CD14-positive monocyte (primary cell): ENCODE data around the gene C9. TPM values are rescaled to one million over a fixed set of nuclear protein-coding genes. Genes with fewer than 3 reads are reported as not detected.
A peak's percentile ranks its signal among the peaks of the same experiment; 100 is the strongest.

Source experiments
- DNase-seq, 3 donors: peaks; one replicate each; pipeline ENCODE4 v3.0.0-alpha.2; 2011 to 2022
- H2AFZ ChIP-seq: 2 replicates; pipeline ENCODE4 v1.6.0; 2012; ENCODE audit warnings: mild to moderate bottlenecking, low read depth, low read length, inconsistent platforms; ENCODE audit not compliant: insufficient read depth, poor library complexity, severe bottlenecking
- H3K27ac ChIP-seq, 2 donors: 1 replicate in 1 of 2; 2 replicates in 1 of 2; pipeline ENCODE4 v1.5.1; 2012 to 2013; ENCODE audit warnings: low read length in 2 of 2, control low read depth in 1 of 2, inconsistent platforms in 1 of 2, low read depth in 1 of 2, mild to moderate bottlenecking in 1 of 2
- H3K27me3 ChIP-seq, 2 donors: one replicate each; pipeline versions ENCODE4 v1.6.0 to v1.6.1; 2011 to 2013; ENCODE audit warnings: low read length in 2 of 2; ENCODE audit not compliant: control insufficient read depth in 2 of 2, insufficient read depth in 2 of 2
- H3K36me3 ChIP-seq, 2 donors: replicated peaks in 1 of 2; 1 replicate in 1 of 2; 2 replicates in 1 of 2; pipeline versions ENCODE4 v1.5.1 to v1.6.1; 2012 to 2013; ENCODE audit warnings: low read length in 2 of 2, control low read depth in 1 of 2, inconsistent platforms in 1 of 2, mild to moderate bottlenecking in 1 of 2; ENCODE audit not compliant: insufficient read depth in 2 of 2, control insufficient read depth in 1 of 2
- H3K4me1 ChIP-seq, 2 donors: 1 replicate in 1 of 2; 2 replicates in 1 of 2; pipeline versions ENCODE4 v1.5.1 to v1.6.1; 2012 to 2013; ENCODE audit warnings: low read length in 2 of 2, control low read depth in 1 of 2, inconsistent platforms in 1 of 2, mild to moderate bottlenecking in 1 of 2, moderate library complexity in 1 of 2; ENCODE audit not compliant: insufficient read depth in 2 of 2, control insufficient read depth in 1 of 2
- H3K4me2 ChIP-seq: replicated peaks from 2 replicates; pipeline ENCODE3; 2012; ENCODE audit warnings: low read length, moderate library complexity, mild to moderate bottlenecking; ENCODE audit not compliant: poor library complexity, severe bottlenecking; ENCODE audit errors: extremely low read depth
- H3K4me3 ChIP-seq, 3 experiments: fragments of 200-600 bp in 1 of 3; sonication (generic) in 1 of 3; replicated peaks in 1 of 3; 1 replicate in 2 of 3; 2 replicates in 1 of 3; pipeline ENCODE4 v1.5.1; 2011 to 2013; ENCODE audit warnings: low read length in 3 of 3, mild to moderate bottlenecking in 3 of 3, control low read depth in 2 of 3, low read depth in 2 of 3, inconsistent platforms in 1 of 3, moderate library complexity in 1 of 3
- H3K79me2 ChIP-seq: 2 replicates; pipeline ENCODE4 v1.6.0; 2012; ENCODE audit warnings: mild to moderate bottlenecking, control low read depth, inconsistent platforms, low read length, moderate library complexity; ENCODE audit not compliant: insufficient read depth
- H3K9ac ChIP-seq: 2 replicates; pipeline ENCODE4 v1.6.0; 2017; ENCODE audit warnings: low read length, mild to moderate bottlenecking; ENCODE audit not compliant: insufficient read depth, poor library complexity, severe bottlenecking
- H3K9me3 ChIP-seq, 2 donors: replicated peaks in 1 of 2; 1 replicate in 1 of 2; 2 replicates in 1 of 2; pipeline versions ENCODE4 v1.5.1 to v1.6.1; 2012 to 2013; ENCODE audit warnings: low read length in 2 of 2, control low read depth in 1 of 2; ENCODE audit not compliant: control insufficient read depth in 1 of 2, insufficient read depth in 1 of 2
- H4K20me1 ChIP-seq: 2 replicates; pipeline ENCODE4 v1.6.0; 2012; ENCODE audit warnings: mild to moderate bottlenecking, low read length, control low read depth, moderate library complexity; ENCODE audit not compliant: insufficient read depth
- H3K27ac Mint-ChIP-seq, 7 donors: one replicate each; pipeline ENCODE4 v1.8.0; 2020; ENCODE audit warnings: mild to moderate bottlenecking in 7 of 7, mixed read lengths in 7 of 7, moderate library complexity in 6 of 7, inconsistent platforms in 2 of 7
- H3K27me3 Mint-ChIP-seq, 3 donors: one replicate each; pipeline ENCODE4 v1.8.0; 2021 to 2022; ENCODE audit warnings: low read depth in 3 of 3, mild to moderate bottlenecking in 3 of 3, mixed read lengths in 3 of 3, moderate library complexity in 3 of 3, inconsistent platforms in 1 of 3
- H3K36me3 Mint-ChIP-seq, 2 donors: one replicate each; pipeline ENCODE4 v1.8.0; 2020; ENCODE audit warnings: mixed read lengths in 2 of 2, inconsistent platforms in 1 of 2, mild to moderate bottlenecking in 1 of 2
- H3K4me1 Mint-ChIP-seq: one replicate; pipeline ENCODE4 v1.8.0; 2020; ENCODE audit warnings: mild to moderate bottlenecking, mixed read lengths
- H3K4me3 Mint-ChIP-seq, 2 donors: one replicate each; pipeline ENCODE4 v1.8.0; 2020; ENCODE audit warnings: mild to moderate bottlenecking in 2 of 2, mixed read lengths in 2 of 2, moderate library complexity in 1 of 2
- H3K9me3 Mint-ChIP-seq, 7 donors: one replicate each; pipeline ENCODE4 v1.8.0; 2020 to 2022; ENCODE audit warnings: mixed read lengths in 7 of 7, mild to moderate bottlenecking in 6 of 7, moderate library complexity in 6 of 7, inconsistent platforms in 2 of 7
- CTCF ChIP-seq: fragments of 200-600 bp; IDR thresholded peaks from one replicate; pipeline ENCODE4 v1.8.0; 2022; ENCODE audit warnings: antibody characterized with exemption, mild to moderate bottlenecking
- WGBS: methylation state at CpG from one replicate; pipeline ENCODE4 v1.1.5; 2013; ENCODE audit warnings: missing lambda C conversion rate; ENCODE audit not compliant: insufficient coverage; 5-methylcytosine and 5-hydroxymethylcytosine counted together
- intact Hi-C, 2 donors: fragments of 100-400 bp; cut with micrococcal nuclease; formaldehyde crosslinking; loops; one replicate each; pipeline versions ENCODE4 v1.15.0 to v1.15.1; 2023
- polyA plus RNA-seq, 3 donors: library from polyadenylated mRNA; depleted of rRNA in 1 of 3; unstranded in 2 of 3; stranded (reverse) in 1 of 3; fragments of 300-500 nt in 2 of 3; fragments of >200 nt in 1 of 3; fragmentation: Illumina TruSeq in 2 of 3; gene quantifications; 1 replicate in 2 of 3; 2 replicates in 1 of 3; pipeline ENCODE4 v1.2.3, GENCODE V29; 2012 to 2021

The C9 gene
- polyA plus RNA-seq, 3 donors: not detected

GRCh38 chr5:39249069-39249468 is 115.2 kb downstream of the C9 start:
- H3K9me3 ChIP-seq: peaks cover 10 to 16% of the 10 kb centered on the region in 2 donors
- peaks cover 37 to 65% of the 10 kb centered on the region in 2 donors for H3K36me3 ChIP-seq
- no peak overlapping the region for H2AFZ ChIP-seq
- no peak overlapping the region for H3K4me3 ChIP-seq
- H3K27me3 Mint-ChIP-seq: peaks cover 0 to 2% (median 1%) of the 10 kb centered on the region in 3 donors
- no peak overlapping the region for H3K9ac ChIP-seq
- peaks cover 63 to 65% of the 10 kb centered on the region in 2 donors for H3K36me3 Mint-ChIP-seq
- TF ChIP-seq CTCF: no peak
- peak overlapping the region in 3 of 7 donors; percentile 2 to 79 (median 53) for H3K27ac Mint-ChIP-seq
- peaks cover 16% of the 10 kb centered on the region for H3K4me1 Mint-ChIP-seq
- DNase-seq: no peak
- intact Hi-C loops: no loop called here
- peaks cover 35% of the 10 kb centered on the region for H3K79me2 ChIP-seq
- peaks cover 16 to 39% (median 25%) of the 10 kb centered on the region in 7 donors for H3K9me3 Mint-ChIP-seq
- WGBS: 100% methylated on average over 1 of the region's 1 CpG
- no peaks in the 10 kb centered on the region for H3K27me3 ChIP-seq
- H3K27ac ChIP-seq: no peak overlapping the region
- H3K4me1 ChIP-seq: peaks cover 5 to 18% of the 10 kb centered on the region in 2 donors
- no peak overlapping the region for H3K4me2 ChIP-seq
- no peaks in the 10 kb centered on the region for H4K20me1 ChIP-seq
- no peak overlapping the region for H3K4me3 Mint-ChIP-seq

GRCh38 chr5:39240750-39241149 is 123.5 kb downstream of the C9 start:
- Histone ChIP-seq H3K4me1 (peaks cover 11 to 18% of the 10 kb centered on the region in 2 donors), H3K9ac (no peak overlapping the region), H3K36me3 (peaks cover 8 to 15% of the 10 kb centered on the region in 2 donors), H3K27me3 (no peaks in the 10 kb centered on the region), H3K27ac (no peak overlapping the region), H4K20me1 (peaks cover 14% of the 10 kb centered on the region), H3K79me2 (peaks cover 11% of the 10 kb centered on the region), H3K9me3 (no peaks in the 10 kb centered on the region), H3K4me2 (no peak overlapping the region), H3K4me3 (no peak overlapping the region), H2AFZ (no peak overlapping the region)
- peaks cover 20% of the 10 kb centered on the region for H3K4me1 Mint-ChIP-seq
- no peak overlapping the region for H3K27ac Mint-ChIP-seq
- peaks cover 5 to 27% (median 13%) of the 10 kb centered on the region in 7 donors for H3K9me3 Mint-ChIP-seq
- no CpG with 5 or more reads among the region's 1 CpG for WGBS
- H3K4me3 Mint-ChIP-seq: no peak overlapping the region
- H3K36me3 Mint-ChIP-seq: peaks cover 26 to 31% of the 10 kb centered on the region in 2 donors
- TF ChIP-seq CTCF: no peak
- intact Hi-C loops: no loop called here
- no peak for DNase-seq
- H3K27me3 Mint-ChIP-seq: peaks cover 0 to 1% (median 0%) of the 10 kb centered on the region in 3 donors
